Stimulated activated CD8-positive, alpha-beta memory T cell treated with anti-CD3 and anti-CD28 coated beads, Interleukin-7, amount 100 ng/mL, for 48 hours (primary cell): ENCODE data around the gene TNRC6B.
"Not testable (repeated sequence)": the region's sequence is repeated elsewhere in the genome, so short reads cannot be mapped to it uniquely, and the experiment has no call there.

Experiments used
- DNase-seq, 2 donors: peaks; one replicate each; pipeline ENCODE4 v3.0.0-alpha.2; 2020; ENCODE audit warnings: low read depth in 1 of 2; ENCODE audit errors: extremely low read depth in 1 of 2

TNRC6B gene

DNA sequence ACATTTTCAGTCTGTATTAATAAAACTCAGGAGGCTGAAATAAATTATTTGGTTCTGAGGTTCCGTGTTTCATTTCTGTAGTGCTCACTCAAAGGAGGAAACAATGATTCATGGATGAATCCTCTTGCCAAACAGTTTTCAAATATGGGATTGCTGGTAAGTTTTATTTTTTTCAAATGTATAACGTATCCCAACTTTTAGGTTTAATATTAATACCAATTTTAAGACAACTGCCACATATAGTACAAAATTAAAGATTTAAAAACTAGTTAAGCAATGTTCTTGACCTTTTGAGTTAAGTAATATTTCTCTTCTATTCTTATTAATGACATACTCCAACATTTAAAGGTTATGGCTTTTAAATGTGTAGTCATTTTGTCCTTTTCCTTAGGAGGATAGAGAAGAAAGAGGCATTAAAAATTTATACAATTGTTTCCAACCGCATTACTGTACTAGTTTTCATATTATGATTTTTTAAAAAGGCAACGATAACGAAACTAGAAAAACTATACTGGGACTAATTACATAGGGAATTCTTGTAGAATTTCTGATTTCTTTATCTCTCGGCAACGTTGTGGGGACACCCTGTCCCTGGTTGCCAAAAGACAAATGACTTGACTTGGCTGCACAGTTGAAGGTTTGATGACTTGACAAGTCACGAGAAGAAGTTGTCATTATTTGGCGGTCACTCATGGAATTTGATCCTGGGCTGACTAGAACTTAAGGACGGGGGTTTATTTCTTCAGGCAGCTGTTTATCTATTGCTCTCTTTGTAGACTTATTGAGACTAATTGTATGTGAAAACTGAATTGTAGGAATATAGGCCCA is 99.5 kb downstream of the TNRC6B start:
- DNase-seq, result no peak

DNA sequence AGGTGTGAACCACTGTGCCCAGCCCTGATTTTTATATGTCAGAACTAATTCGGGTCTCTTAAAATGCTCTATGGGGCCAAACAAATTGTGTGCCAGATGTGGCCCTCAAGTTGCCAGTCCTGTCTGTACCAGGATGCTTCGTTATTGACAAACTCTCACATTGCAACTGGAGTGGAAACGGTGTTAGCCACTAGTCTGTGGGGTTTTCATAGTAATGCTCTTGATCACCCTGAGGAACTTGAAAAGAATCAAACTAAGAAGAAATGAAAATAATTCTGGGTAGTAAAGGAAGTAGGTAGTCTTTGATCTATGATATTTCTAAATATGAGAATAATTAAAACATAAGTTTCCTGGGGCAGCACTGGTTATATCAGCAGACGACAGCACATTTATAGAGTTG is 101.3 kb downstream of the TNRC6B start:
- no peak for DNase-seq

DNA sequence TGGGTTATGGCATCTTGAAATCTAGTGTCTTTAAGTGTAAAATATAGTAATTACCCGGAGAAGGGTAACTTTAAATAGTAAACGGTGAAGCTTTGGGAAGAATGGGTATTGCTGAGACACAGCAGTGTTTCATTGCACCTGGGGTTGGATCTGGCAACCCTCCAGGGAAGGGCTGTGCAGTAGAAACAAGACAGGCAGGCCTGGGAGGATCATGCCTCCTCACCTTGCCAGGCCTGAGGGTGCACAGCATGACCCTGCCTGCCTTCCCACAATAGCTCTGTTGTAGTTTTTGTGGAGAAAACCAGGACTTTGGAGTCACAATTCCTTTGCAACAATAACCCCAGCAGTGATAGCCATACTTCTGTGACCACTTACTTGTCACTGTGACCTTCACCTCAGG is 104.0 kb downstream of the TNRC6B start:
- DNase-seq, result no peak

GRCh38 chr22:40285513-40285912 is 107.8 kb downstream of the TNRC6B start:
- DNase-seq, result no peak

GRCh38 chr22:40289991-40290459 is 112.3 kb downstream of the TNRC6B start:
- DNase-seq, result peak; percentile 27 to 47

DNA sequence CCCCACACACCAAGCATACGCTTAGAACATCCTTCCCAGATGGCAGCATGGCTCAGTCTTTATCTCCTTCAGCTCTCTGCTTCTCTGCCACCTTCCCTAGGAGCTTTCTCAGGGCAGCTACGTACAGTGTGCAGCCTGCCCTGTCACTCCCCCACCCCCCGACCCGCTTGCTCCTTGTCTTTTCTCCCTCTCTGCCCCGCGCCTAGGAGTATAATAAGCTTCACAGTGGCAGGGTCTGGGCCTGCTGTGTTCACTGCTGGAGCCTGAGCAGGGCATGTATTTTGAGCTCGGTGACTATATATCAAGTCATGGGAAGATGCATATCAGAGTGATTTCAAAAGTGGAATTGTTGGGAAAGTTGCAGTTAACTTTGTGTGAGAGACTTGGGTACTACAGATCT is 112.8 kb downstream of the TNRC6B start:
- DNase-seq, result no peak

DNA sequence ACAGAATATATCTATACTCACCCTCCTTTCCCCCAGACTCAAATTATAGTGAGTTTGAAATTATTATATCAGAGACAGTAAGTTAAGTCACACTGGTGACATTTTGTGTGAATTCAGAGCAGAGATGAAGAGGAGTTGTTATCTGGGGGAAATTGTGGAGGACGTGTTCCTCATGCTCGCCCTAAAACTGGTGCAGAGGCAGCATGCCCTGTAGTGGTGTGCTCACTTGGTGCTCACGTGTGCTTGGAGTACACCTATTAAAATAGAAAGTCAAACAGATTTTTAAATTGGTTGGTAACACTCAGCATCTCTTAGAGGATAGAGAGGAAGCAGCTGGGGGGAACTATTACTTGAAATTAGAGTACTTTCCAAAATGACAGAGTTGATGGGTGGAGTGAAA is 117.0 kb downstream of the TNRC6B start:
- no peak for DNase-seq

DNA sequence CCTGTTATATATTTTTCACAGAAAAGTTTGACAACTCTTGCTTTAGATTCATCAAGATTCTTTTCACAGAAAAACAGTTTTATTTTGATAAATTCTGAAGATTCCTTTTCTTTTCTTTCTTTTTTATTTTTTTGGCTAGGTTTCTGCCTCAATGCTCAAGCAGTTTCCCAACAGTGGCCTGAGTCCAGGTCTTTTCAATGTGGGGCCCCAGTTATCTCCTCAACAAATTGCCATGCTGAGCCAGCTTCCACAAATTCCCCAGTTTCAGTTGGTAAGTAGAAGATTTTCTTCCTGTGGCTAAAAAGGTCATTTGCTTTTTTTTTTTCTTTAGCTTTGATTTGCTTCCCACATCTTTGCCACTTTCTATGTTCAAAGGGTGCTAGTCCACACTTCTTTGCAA is 122.6 kb downstream of the TNRC6B start:
- DNase-seq, result no peak

- no peak for DNase-seq
These were observed 123.4 kb downstream of the TNRC6B start for GRCh38 chr22:40300884-40301672.

GRCh38 chr22:40302149-40302548 is 124.4 kb downstream of the TNRC6B start:
- no peak for DNase-seq

GRCh38 chr22:40305625-40306024 is 127.9 kb downstream of the TNRC6B start:
- DNase-seq, result no peak

- DNase-seq, result no peak
These were observed 131.4 kb downstream of the TNRC6B start for GRCh38 chr22:40308999-40309573.

DNA sequence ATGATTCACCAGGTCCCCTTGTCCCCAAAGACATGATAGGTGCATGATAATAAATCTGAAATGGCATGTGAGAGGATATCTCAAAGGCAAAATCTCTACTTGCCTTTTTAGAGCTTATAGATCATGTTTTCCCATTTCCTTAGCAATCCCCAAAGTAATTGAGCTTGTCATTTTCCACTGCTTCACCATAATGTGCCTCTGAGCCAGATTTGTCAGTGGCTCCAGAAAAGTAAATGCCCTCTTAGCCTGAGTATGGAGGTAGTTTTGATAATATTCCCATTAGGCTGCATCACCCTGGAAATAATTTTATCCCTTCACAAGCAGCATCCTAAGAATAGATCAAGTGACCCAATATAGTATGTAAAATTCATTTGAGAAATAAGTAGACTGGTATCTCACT is 131.9 kb downstream of the TNRC6B start:
- no peak for DNase-seq

DNA sequence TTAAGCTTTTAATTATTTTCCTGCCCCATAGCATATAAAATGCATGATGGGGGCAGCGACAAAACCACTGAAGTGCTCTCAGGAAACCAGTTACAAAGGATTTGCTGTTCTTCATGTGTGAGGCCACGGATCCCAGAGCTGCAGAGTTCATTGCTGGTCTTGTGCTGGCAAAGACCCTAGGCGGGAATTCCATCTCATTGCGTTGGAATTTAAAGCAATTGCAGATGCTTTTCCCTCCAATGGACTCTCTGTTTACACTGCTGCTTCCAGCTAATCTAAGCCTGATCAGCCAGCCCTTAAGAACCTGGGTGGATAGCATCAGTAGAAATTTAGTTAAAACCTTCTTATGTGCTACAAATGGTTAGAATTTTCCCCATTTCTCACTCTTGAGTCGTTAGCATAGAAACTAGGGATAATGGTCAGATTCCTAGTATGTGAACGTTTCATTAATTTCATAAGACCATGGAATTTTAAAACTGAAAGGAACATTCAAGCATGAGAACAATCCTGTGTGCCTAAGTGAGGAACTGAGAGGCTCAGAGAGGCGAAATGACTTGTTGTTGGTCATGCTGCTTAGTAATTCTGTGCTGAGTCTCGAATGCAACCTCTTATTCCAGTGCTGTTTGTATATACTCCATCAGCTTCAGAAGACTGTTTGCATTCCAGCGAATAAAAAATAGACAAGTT is 132.5 kb downstream of the TNRC6B start:
- DNase-seq, result no peak

GRCh38 chr22:40310768-40311120 is 133.0 kb downstream of the TNRC6B start:
- no peak for DNase-seq

- DNase-seq, result not testable (repeated sequence)
These were observed 133.9 kb downstream of the TNRC6B start for GRCh38 chr22:40311646-40312045.

GRCh38 chr22:40312050-40312449 is 134.3 kb downstream of the TNRC6B start:
- DNase-seq, result no peak

- DNase-seq, result no peak
These were observed 135.3 kb downstream of the TNRC6B start for GRCh38 chr22:40313007-40313406.

DNA sequence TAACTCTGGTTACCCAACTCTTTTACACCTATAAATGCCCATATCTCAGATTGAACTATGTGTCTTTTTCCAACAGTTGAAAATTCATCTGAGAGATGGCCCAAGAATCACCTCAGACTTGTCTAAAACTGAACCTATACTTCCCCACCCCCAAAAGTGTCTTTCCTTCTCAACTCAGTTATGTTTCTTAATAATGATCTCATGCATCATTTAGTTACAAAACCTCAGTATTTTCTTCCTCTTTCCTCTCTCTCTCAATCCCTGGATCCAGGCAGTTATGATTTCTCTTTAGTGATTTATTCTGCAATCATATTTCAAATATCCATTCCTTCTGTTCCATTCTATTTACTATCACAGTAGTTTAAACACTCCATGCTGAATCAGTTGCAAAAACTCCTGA is 136.3 kb downstream of the TNRC6B start:
- DNase-seq, result no peak

DNA sequence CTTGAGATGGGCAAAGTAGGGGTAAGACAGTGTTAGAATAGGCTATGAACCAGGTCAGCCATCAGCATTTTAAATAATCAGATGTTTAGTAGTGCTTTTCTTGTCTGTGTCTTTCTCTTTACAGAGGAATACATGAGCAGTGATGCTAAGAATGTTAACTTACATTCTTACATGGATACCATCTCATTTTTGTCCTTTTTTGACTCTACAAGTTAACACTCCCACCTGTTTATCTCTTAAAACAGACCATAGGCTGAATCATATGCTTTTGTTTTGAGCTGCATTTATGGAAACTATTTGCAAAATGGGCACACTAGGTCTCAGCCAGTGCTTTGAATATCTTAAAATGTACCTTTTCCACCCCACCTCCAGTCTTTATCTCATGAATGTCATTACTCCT is 143.0 kb downstream of the TNRC6B start:
- DNase-seq, result no peak

DNA sequence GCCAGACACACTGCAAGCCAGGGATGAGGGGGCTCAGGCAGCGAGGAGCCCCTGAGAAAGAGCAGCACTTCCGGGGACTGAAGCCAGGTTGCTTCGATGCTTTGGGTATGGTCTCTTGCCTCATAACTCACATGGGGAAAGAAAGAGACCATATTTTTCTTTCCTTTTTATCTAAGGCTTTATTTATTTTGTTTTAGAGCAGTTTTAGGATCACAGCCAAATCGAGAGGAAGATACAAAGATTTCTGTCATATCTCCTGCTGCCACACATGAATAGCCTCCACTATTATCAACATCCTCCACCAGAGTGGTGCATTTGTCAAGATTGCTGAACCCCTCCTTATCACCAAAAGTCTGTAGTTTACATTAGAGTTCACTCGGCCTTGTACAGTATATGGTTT is 144.3 kb downstream of the TNRC6B start:
- no peak for DNase-seq
